ENCODE data around the gene SMYD5.

The SMYD5 gene

DNA sequence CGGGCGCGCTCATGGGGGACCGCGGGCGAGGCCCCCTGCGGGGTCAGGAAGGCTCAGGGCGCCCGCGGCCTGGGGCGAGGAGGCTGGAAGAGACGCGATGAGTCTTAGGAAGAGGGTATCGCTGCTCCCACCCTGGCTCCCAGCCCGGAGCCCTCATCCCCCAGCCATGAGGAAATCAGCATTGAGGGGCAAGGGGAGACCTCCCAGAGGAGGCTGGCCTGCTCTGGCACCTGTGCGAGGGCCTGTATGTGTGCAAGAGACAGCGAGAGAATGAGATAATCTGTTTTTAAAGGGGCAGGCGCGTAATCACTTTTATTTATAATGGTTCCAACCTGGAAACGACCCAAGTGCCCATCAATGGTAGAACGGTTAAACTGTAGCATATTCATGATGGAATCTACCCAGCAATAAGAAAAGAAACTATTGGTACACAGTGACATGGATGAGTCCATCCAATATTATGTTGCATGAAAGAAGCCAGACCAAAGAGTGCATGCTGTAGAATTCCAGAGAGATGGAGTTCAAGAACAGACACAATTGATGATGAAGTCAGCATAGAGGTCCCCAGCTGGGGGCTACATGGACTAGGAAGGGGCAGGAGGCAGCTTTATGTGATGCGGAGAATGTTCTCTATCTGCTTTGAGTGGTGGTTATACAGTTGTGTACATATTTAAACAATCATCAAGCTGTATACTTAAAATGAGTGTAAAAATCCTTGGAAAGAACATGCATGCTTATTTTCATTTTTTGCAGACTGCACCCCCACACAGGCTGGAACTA is 55.8 kb downstream of the SMYD5 start:
- no peak for DNase-seq (ENCODE audit: low read depth, low spot score)
- H3K27ac ChIP-seq = peak overlapping the region; percentile 34

DNA sequence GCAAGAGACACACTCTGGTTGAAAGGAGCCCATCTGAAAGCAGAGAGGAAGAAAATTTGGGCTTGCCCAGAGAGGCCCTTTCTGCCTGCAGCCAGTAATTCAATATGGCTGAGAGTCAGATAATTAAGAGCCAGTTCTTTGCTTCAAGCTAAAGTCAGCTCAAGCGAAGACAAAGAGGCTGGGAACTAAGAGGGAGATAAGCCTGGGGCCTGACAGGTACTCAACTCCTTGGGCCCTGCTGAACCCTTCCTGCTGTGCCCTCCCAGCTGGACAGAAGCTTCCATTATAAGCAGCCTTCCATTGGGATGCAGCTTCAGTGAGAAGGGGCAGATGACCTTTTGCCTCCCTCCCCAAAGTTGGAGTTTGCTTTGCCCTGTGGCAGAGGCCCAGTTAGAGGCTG is 58.2 kb downstream of the SMYD5 start:
- H3K27ac ChIP-seq = no peak overlapping the region

More for the DNA sequence above, 58.2 kb downstream of the SMYD5 start:
- no peak for DNase-seq (ENCODE audit: low read depth, low spot score)

All from epithelial cell of prostate (primary cell).